NCI-H510A treated with DMSO at 0.1 percent for 48 hours (cell line): ENCODE results near the gene ANKRD13A.
"Not testable (repeated sequence)": the region's sequence is repeated elsewhere in the genome, so short reads cannot be mapped to it uniquely, and the experiment has no call there.

Experiments used
- DNase-seq: peaks from one replicate; lab custom pipeline; 2025; lab: John Stamatoyannopoulos, UW

Gene ANKRD13A

GRCh38 chr12:110079477-110080400 is 80.5 kb downstream of the ANKRD13A start:
- DNase-seq = no peak

- DNase-seq = no peak
These were observed 81.2 kb downstream of the ANKRD13A start for GRCh38 chr12:110080410-110080809.

- no peak for DNase-seq
These were observed 85.2 kb downstream of the ANKRD13A start for GRCh38 chr12:110084314-110085015.

- DNase-seq = not testable (repeated sequence)
These were observed 89.0 kb downstream of the ANKRD13A start for GRCh38 chr12:110088216-110088615.

- no peak for DNase-seq
These were observed 89.7 kb downstream of the ANKRD13A start for GRCh38 chr12:110088936-110089335.
